Osteoblast (primary cell): ENCODE data around the gene RNF115. TPM values are rescaled to one million over a fixed set of nuclear protein-coding genes. Genes with fewer than 3 reads are reported as not detected.
"Not testable (repeated sequence)": the region's sequence is repeated elsewhere in the genome, so short reads cannot be mapped to it uniquely, and the experiment has no call there.

Experiments used
- DNase-seq: peaks from one replicate; pipeline ENCODE4 v3.0.0; 2011; ENCODE audit warnings: low spot score, mixed read lengths; ENCODE audit not compliant: insufficient read length; ENCODE audit errors: missing footprints
- H2AFZ ChIP-seq: 2 replicates; pipeline ENCODE4 v1.6.0; 2011; ENCODE audit warnings: mild to moderate bottlenecking, low read length
- H3K27ac ChIP-seq: 2 replicates; pipeline ENCODE4 v1.5.1; 2011; ENCODE audit warnings: mild to moderate bottlenecking, low read depth, low read length, moderate library complexity
- H3K27me3 ChIP-seq: 2 replicates; pipeline ENCODE4 v1.6.0; 2012; ENCODE audit warnings: mild to moderate bottlenecking, control low read depth, inconsistent platforms, low read length, moderate library complexity; ENCODE audit not compliant: insufficient read depth
- H3K36me3 ChIP-seq: 2 replicates; pipeline ENCODE4 v1.5.1; 2011; ENCODE audit warnings: mild to moderate bottlenecking, low read length, control low read depth, moderate library complexity; ENCODE audit not compliant: insufficient read depth
- H3K4me1 ChIP-seq: 2 replicates; pipeline ENCODE4 v1.5.1; 2011; ENCODE audit warnings: mild to moderate bottlenecking, low read length, control low read depth, moderate library complexity; ENCODE audit not compliant: insufficient read depth
- H3K4me2 ChIP-seq: 2 replicates; pipeline ENCODE4 v1.6.0; 2011; ENCODE audit warnings: mild to moderate bottlenecking, low read length; ENCODE audit not compliant: insufficient read depth
- H3K4me3 ChIP-seq: fragments of 200-600 bp; sonication (generic); 3 replicates; pipeline ENCODE4 v1.5.1; 2012; ENCODE audit warnings: mild to moderate bottlenecking, low read length, inconsistent platforms; ENCODE audit not compliant: insufficient read depth
- H3K79me2 ChIP-seq: 2 replicates; pipeline ENCODE4 v1.6.0; 2012; ENCODE audit warnings: mild to moderate bottlenecking, low read length, control low read depth, inconsistent platforms; ENCODE audit not compliant: insufficient read depth
- H3K9me3 ChIP-seq: 2 replicates; pipeline ENCODE4 v1.5.1; 2011; ENCODE audit warnings: low read depth, low read length, control low read depth
- H4K20me1 ChIP-seq: 2 replicates; pipeline ENCODE4 v1.6.0; 2012; ENCODE audit warnings: mild to moderate bottlenecking, low read length, control low read depth; ENCODE audit not compliant: insufficient read depth
- total RNA-seq: library from RNA; depleted of rRNA; stranded (reverse); fragments of >200 nt; gene quantifications from 2 replicates; pipeline ENCODE4 v1.2.3, GENCODE V29; 2012
- TF ChIP-seq, protein P1 (sequence below): IDR thresholded peaks from 2 replicates; pipeline ENCODE4 v1.5.1; 2011; ENCODE audit warnings: mild to moderate bottlenecking, low read depth, low read length, moderate library complexity; ENCODE audit errors: extremely low read depth

Gene RNF115
- total RNA-seq, 1 donor, result 23.2 TPM

- Histone ChIP-seq H3K36me3 (no peaks in the 10 kb centered on the region), H3K4me2 (no peak overlapping the region), H3K4me1 (peaks cover 9% of the 10 kb centered on the region), H3K27ac (no peak overlapping the region), H3K9me3 (no peaks in the 10 kb centered on the region), H3K27me3 (no peaks in the 10 kb centered on the region), H2AFZ (no peak overlapping the region), H4K20me1 (peaks cover 36% of the 10 kb centered on the region), H3K4me3 (no peak overlapping the region), H3K79me2 (peaks cover 98% of the 10 kb centered on the region)
- TF ChIP-seq, protein P1, sequence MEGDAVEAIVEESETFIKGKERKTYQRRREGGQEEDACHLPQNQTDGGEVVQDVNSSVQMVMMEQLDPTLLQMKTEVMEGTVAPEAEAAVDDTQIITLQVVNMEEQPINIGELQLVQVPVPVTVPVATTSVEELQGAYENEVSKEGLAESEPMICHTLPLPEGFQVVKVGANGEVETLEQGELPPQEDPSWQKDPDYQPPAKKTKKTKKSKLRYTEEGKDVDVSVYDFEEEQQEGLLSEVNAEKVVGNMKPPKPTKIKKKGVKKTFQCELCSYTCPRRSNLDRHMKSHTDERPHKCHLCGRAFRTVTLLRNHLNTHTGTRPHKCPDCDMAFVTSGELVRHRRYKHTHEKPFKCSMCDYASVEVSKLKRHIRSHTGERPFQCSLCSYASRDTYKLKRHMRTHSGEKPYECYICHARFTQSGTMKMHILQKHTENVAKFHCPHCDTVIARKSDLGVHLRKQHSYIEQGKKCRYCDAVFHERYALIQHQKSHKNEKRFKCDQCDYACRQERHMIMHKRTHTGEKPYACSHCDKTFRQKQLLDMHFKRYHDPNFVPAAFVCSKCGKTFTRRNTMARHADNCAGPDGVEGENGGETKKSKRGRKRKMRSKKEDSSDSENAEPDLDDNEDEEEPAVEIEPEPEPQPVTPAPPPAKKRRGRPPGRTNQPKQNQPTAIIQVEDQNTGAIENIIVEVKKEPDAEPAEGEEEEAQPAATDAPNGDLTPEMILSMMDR, result no peak
- DNase-seq, result no peak
Measured at GRCh38 chr1:145799806-145800205, 24.1 kb downstream of the RNF115 start.

GRCh38 chr1:145796753-145797152 lies 27.1 kb downstream of the RNF115 start:
- Histone ChIP-seq H4K20me1 (peaks cover 23% of the 10 kb centered on the region), H3K4me1 (no peaks in the 10 kb centered on the region), H3K4me2 (no peak overlapping the region), H3K79me2 (peaks cover 90% of the 10 kb centered on the region), H3K27ac (no peak overlapping the region), H2AFZ (no peak overlapping the region), H3K4me3 (no peak overlapping the region), H3K36me3 (peaks cover 10% of the 10 kb centered on the region), H3K9me3 (no peaks in the 10 kb centered on the region), H3K27me3 (no peaks in the 10 kb centered on the region)
- TF ChIP-seq, protein P1, result no peak
- DNase-seq, result no peak

DNA sequence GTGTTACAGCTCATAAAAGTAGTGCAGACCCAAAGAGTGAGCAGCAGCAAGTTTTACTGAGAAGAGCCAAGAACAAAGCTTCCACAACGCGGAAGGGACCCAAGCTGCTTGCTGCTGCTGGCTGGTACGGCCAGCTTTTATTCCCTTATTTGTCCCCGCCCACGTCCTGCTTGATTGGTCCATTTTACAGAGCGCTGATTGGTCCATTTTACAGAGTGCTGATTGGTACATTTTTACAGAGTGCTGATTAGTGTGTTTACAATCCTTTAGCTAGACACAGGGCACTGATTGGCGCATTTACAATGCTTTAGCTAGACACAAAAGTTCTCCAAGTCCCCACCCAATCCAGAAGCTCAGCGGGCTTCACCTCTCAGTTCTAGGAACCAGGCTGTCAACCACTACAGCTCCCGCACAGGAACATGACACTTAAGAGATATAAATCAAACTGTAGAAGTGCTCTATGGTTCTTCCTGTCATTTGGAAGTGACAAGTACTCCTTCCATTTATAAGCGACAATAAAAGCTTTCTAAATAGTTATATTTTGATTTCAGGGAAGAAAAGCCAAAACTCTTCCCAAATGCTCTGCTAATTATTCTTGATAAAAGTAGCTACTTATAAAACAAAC lies 28.5 kb downstream of the RNF115 start:
- Histone ChIP-seq H3K4me3 (no peak overlapping the region), H3K4me2 (no peak overlapping the region), H4K20me1 (peaks cover 23% of the 10 kb centered on the region), H3K79me2 (peaks cover 81% of the 10 kb centered on the region), H3K27me3 (no peaks in the 10 kb centered on the region), H3K4me1 (no peaks in the 10 kb centered on the region), H3K27ac (no peak overlapping the region), H3K36me3 (peaks cover 10% of the 10 kb centered on the region), H3K9me3 (no peaks in the 10 kb centered on the region), H2AFZ (no peak overlapping the region)
- TF ChIP-seq, protein P1, result no peak
- no peak for DNase-seq

DNA sequence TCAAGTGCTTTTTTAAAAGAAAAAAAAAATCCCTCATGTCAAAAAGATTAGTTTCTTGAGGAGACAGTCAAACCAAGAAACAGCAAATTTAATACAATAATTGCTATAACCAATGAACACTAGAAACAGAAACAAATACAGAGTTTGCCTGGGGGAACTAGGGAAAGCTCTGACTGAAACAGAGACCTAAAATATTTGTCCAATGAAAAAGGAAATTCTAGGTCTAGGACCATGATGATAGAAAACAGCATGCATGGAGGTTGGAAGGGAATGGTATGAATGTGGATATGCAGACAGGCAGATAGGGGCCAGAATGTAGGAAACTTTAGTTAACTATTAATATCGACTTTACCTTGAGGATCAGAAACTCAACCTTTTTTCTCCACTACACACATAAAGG lies 31.4 kb downstream of the RNF115 start:
- no peak overlapping the region for H3K27ac ChIP-seq
- TF ChIP-seq, protein P1, result no peak
- H3K79me2 ChIP-seq, result peaks cover 67% of the 10 kb centered on the region

GRCh38 chr1:145791860-145792259 lies 32.0 kb downstream of the RNF115 start:
- DNase-seq, H3K27me3 ChIP-seq, H3K4me3 ChIP-seq, H2AFZ ChIP-seq, H3K4me1 ChIP-seq, H3K27ac ChIP-seq, H3K4me2 ChIP-seq, H3K9me3 ChIP-seq: not testable (repeated sequence)
- H3K79me2 ChIP-seq, result peaks cover 60% of the 10 kb centered on the region
- peaks cover 11% of the 10 kb centered on the region for H4K20me1 ChIP-seq
- H3K36me3 ChIP-seq, result peaks cover 16% of the 10 kb centered on the region

More for the DNA sequence above, 31.4 kb downstream of the RNF115 start:
- Histone ChIP-seq H2AFZ (no peak overlapping the region), H3K9me3 (no peaks in the 10 kb centered on the region), H3K36me3 (peaks cover 16% of the 10 kb centered on the region), H3K4me2 (no peak overlapping the region), H4K20me1 (peaks cover 17% of the 10 kb centered on the region), H3K4me1 (no peaks in the 10 kb centered on the region), H3K4me3 (no peak overlapping the region), H3K27me3 (no peaks in the 10 kb centered on the region)
- DNase-seq, result no peak
